NK-92 (cell line): Measurements from ENCODE around the gene MYH7B.

Experiments
- DNase-seq: peaks from one replicate; lab custom pipeline; 2025; ENCODE audit not compliant: unreplicated experiment; lab: John Stamatoyannopoulos, UW

MYH7B gene

GRCh38 chr20:34990231-34990630 is 34.6 kb downstream of the MYH7B start:
- DNase-seq, result no peak

DNA sequence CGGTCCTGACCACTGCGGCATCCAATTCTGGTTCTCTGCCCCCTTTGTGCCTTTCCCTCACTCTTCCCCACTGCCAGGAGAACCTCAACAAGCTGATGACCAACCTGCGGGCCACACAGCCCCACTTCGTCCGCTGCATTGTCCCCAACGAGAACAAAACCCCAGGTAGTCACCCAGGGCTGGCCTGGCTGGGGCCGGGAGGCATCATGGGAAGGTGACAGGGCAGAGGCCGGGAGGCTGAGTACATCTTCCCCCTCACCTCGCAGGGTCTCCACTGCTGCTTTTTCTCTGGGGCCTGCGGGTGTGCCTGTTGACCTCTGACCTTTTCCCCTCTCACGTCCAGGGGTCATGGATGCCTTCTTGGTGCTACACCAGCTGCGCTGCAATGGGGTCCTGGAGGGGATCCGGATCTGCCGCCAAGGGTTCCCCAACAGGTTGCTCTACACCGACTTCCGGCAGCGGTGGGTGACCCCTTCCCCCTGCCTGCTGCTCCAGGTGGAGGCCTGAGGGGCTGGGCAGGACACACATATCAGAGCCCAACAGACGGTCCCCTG is 35.1 kb downstream of the MYH7B start:
- no peak for DNase-seq

GRCh38 chr20:34992751-34993417 is 37.2 kb downstream of the MYH7B start:
- no peak for DNase-seq

- DNase-seq, result no peak
Measured at GRCh38 chr20:34993941-34994508, 38.4 kb downstream of the MYH7B start.

DNA sequence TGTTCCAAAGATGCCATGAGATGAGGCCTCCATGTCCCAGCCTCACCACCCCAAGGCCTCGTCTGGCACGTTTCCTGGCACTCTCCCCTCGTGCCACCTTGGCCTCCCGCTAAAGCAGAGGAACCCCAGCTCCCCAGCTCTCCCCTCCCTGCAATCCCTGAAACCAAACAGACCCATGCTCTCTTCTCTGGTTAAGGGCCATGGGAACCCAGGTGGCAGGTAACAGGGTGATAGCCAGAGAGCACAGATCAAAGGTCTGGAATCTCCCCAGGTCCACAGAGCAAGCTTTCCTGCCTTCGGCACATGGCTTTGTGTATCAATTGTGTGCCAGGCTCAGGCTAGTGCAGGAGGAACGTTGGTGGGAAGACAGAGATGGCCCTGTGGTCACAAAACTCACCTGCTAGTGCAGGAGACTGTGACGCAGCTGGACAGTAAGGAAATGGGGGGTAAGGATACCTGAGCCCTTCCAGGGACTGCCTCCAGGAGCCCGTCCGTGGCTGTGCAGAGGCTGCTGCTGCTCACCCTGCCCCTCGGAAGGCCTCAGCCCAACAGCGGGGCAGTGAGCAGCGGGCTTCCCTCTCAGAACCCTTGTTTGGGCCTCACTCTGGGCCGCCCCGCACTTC is 39.0 kb downstream of the MYH7B start:
- DNase-seq, result no peak

- no peak for DNase-seq
Measured at GRCh38 chr20:34995192-34995591, 39.5 kb downstream of the MYH7B start.

DNA sequence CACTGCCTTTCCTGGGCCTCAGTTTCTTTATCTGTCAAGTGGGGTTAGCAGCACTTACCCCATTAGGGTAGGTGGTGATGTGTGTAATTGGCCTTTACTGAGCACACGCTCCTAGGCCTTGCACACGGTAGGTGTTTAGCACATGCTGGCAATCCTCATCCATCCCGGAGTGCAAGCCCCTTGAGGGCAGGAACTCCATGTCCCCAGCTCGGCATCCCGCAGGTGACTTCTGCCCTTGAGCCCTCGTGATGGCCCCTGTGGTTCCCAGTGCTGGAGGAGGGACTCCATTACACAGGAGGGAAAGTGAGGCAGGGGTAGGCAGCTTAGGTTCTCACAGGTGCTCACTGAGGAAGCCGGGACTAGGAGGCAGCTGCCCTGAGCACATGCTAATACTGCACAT is 40.0 kb downstream of the MYH7B start:
- DNase-seq, result no peak

DNA sequence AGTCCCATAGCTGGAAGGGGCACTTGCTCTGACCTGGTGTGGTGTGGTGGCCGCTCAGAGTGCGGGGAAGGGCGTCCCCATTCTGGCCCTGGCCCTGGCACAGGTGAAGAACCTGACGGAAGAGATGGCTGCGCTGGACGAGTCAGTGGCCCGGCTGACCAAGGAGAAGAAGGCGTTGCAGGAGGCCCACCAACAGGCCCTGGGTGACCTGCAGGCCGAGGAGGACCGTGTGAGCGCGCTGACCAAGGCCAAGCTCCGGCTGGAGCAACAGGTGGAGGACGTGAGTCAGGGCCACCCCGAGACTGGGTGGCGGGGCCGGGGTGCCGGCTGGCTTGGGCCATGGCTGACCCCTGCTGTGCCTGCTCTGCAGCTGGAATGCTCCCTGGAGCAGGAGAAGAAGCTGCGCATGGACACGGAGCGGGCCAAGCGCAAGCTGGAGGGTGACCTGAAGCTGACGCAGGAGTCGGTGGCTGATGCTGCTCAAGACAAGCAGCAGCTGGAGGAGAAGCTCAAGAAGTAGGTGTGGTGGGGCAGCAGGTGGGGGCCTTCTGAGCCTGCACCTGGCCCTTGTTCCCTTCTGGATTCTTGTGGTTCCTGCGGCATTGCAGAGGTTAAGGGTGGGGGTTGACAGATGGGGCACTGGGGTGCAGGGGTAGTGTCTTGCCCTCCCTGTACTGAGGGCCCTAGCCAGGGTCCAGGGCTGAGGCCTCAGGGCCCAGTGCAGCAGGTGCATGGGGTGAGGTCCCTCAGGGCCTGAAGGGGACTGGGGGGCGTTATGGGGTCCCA is 40.8 kb downstream of the MYH7B start:
- no peak for DNase-seq

DNA sequence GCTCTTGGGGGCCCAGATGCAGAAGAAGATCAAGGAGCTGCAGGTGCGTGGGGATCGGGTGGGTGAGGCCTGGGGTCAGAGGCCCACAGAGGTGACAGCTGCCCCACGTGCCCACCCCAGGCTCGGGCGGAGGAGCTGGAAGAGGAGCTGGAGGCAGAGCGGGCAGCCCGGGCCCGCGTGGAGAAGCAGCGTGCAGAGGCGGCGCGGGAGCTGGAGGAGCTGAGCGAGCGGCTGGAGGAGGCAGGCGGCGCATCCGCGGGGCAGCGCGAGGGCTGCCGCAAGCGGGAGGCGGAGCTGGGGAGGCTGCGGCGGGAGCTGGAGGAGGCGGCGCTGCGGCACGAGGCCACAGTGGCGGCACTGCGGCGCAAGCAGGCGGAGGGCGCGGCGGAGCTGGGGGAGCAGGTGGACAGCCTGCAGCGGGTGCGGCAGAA is 41.5 kb downstream of the MYH7B start:
- no peak for DNase-seq

DNA sequence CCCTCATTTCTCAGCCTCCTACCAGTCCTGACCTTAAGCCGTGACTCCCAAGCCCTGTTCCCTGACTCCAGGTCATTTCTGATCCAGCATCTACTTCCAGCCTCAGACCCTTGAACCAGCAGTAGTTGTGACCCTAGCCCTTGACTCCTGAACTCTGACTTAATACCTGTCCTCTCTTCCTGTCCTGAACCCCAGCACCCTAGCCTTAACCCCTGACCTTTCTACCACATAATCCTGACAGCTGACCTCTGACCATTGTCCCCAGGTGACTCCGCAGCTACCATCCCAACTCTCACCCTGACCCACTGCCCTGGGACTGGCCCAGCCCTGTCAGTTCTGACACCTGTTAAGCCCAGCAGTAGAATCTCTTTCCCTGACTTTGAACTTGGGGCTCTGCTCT is 42.1 kb downstream of the MYH7B start:
- no peak for DNase-seq

DNA sequence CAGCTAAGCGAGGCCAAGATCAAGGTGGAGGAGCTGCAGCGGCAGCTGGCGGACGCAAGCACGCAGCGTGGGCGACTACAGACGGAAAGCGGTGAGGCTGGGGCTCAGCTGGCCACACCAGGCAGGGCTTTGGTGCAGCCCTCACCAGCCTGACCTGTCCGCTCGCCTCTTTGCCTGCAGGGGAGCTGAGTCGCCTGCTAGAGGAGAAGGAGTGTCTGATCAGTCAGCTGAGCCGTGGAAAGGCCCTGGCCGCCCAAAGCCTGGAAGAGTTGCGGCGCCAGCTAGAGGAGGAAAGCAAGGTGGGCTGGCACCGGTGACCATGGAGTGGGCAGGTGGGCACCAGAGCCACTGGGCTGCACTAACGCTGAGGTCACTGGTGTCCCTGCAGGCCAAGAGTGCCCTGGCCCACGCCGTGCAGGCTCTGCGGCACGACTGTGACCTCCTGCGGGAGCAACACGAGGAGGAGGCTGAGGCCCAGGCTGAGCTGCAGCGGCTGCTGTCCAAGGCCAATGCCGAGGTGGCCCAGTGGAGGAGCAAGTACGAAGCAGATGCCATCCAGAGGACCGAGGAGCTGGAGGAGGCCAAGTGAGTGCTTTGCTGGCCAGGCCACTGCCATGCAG is 42.8 kb downstream of the MYH7B start:
- no peak for DNase-seq

DNA sequence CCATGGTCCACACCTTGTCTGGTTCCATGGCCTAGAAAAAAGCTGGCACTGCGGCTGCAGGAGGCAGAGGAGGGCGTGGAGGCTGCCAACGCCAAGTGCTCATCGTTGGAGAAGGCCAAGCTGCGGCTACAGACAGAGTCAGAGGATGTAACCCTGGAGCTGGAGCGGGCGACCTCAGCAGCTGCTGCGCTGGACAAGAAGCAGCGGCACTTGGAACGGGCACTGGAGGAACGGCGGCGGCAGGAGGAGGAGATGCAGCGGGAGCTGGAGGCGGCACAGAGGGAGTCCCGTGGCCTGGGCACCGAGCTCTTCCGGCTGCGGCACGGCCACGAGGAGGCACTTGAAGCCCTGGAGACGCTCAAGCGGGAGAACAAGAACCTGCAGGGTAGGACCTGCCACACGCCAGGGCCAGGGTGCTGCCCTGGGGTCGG is 43.4 kb downstream of the MYH7B start:
- no peak for DNase-seq

DNA sequence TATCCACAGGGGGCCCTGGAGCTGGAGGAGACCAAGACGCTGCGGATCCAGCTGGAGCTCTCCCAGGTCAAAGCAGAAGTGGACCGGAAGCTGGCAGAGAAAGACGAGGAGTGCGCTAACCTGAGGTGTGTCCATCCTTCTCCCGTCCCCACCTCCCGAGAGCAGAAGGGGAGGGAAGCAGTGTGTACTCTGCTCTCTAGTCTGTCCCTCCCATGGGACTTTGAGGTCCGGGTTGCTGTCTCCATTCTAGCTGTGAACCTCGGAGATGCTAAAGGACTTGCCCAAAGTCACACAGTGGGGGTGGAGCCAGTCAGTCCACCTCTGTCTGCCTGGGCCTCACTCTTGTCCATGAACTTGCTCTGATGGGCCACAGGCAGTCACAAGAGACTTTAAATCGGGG is 44.1 kb downstream of the MYH7B start:
- no peak for DNase-seq

DNA sequence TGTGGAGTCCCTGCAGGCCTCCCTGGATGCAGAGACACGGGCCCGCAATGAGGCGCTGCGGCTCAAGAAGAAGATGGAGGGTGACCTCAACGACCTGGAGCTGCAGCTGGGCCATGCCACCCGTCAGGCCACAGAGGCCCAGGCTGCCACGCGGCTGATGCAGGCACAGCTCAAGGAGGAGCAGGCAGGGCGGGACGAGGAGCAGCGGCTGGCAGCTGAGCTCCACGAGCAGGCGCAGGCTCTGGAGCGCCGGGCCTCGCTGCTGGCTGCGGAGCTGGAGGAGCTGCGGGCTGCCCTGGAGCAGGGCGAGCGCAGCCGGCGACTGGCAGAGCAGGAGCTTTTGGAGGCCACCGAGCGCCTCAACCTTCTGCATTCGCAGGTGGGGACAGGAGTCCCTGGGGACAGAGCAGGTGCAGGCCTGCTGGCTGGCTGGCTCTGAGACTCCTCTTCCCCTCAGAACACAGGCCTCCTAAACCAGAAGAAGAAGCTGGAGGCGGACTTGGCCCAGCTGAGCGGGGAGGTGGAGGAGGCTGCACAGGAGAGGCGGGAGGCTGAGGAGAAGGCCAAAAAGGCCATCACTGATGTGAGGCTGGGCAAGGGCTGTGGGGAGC is 44.7 kb downstream of the MYH7B start:
- DNase-seq, result no peak

DNA sequence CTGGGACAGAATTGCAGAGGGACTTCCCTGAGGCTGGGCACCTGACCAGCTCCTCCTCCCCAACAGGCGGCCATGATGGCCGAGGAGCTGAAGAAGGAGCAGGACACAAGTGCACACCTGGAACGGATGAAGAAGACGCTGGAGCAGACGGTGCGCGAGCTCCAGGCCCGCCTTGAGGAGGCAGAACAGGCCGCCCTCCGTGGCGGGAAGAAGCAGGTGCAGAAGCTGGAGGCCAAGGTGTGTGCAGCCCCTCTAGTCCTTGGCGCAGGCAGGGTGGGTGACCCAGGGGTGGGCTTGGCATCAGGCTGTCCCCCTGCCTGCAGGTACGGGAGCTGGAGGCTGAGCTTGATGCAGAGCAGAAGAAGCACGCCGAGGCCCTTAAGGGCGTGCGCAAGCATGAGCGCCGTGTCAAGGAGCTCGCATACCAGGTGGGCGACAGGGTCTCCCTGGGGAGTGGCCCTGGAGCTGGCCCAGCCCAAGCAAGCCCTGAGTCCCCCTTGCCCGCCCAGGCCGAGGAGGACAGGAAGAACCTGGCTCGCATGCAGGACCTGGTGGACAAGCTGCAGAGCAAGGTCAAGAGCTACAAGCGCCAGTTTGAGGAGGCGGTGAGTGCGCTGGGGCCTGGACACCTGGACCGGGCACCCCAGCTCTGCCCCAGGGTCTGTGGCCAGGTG is 45.4 kb downstream of the MYH7B start:
- no peak for DNase-seq

DNA sequence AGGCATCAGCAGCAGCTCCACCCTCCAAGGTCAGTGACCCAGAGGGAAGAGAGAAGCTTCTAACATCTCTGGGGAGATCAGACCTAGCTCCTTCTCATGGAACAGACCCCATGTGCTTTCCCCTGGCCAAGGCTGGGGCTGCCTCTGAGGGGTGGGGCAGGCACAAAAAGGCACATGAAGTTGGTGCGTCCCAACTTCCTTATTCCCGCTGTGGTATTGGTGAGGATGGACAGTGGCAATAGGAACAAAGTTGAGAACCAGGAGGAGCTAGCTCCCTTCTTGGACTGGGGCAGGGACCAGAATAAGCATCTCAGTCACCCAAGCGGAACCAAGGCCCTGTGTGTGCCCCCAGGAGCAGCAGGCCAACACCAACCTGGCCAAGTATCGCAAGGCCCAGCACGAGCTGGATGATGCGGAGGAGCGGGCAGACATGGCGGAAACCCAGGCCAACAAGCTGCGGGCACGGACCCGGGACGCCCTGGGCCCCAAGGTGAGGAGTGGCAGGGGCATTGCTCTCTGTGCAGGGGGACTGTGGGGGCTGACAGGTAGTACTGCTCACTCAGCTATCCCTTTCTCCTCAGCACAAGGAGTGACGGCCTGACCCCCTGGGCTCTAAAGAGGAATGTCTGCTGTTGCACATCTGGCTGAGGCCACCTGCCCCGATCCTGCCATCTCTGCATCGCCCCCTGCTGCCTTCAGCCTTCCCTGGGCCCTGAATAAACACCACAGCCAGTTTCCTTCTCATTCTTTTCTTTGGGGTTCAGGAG is 46.1 kb downstream of the MYH7B start:
- no peak for DNase-seq

- no peak for DNase-seq
Measured at GRCh38 chr20:35002426-35003210, 47.0 kb downstream of the MYH7B start.

GRCh38 chr20:35003211-35004031 is 47.8 kb downstream of the MYH7B start:
- DNase-seq, result no peak
